Gastrocnemius medialis (tissue), 4 donors: ENCODE data around the gene C13orf42. TPM values are rescaled to one million over a fixed set of nuclear protein-coding genes. Genes with fewer than 3 reads are reported as not detected.

Source experiments
- ATAC-seq, 2 donors: fragments of 150-250 bp; one replicate each; pipeline ENCODE4 v1.9.1; 2016
- DNase-seq, 2 donors: peaks; one replicate each; pipeline ENCODE4 v3.0.0-alpha.2; 2019
- H3K27ac ChIP-seq, 4 donors: fragments of 200-600 bp; sonication (generic); 1 replicate in 1 of 4; 2 replicates in 3 of 4; pipeline ENCODE4 v1.5.1; 2016 to 2018; ENCODE audit warnings: mild to moderate bottlenecking in 2 of 4, moderate library complexity in 1 of 4
- H3K27me3 ChIP-seq, 3 donors: fragments of 200-600 bp; sonication (generic) in 2 of 3; 1 replicate in 1 of 3; 2 replicates in 2 of 3; pipeline versions ENCODE4 v1.5.1 to v1.6.0; 2016 to 2019; ENCODE audit warnings: mild to moderate bottlenecking in 1 of 3, moderate library complexity in 1 of 3
- H3K36me3 ChIP-seq, 2 donors: fragments of 200-600 bp; sonication (generic) in 1 of 2; one replicate each; pipeline ENCODE4 v1.5.1; 2017 to 2018
- H3K4me1 ChIP-seq, 2 donors: fragments of 200-600 bp; sonication (generic) in 1 of 2; one replicate each; pipeline ENCODE4 v1.5.1; 2016 to 2017; ENCODE audit warnings: mild to moderate bottlenecking in 2 of 2
- H3K4me3 ChIP-seq, 4 donors: fragments of 200-600 bp; sonication (generic) in 3 of 4; 1 replicate in 1 of 4; 2 replicates in 3 of 4; pipeline ENCODE4 v1.5.1; 2016 to 2019; ENCODE audit warnings: mild to moderate bottlenecking in 2 of 4
- H3K9me3 ChIP-seq, 3 donors: fragments of 200-600 bp; sonication (generic) in 2 of 3; 1 replicate in 1 of 3; 2 replicates in 2 of 3; pipeline ENCODE4 v1.5.1; 2016 to 2019
- CTCF ChIP-seq, 5 experiments: fragments of 450-650 bp in 3 of 5; fragments of 200-600 bp in 2 of 5; sonication (generic) in 2 of 5; IDR thresholded peaks in 4 of 5; conservative IDR thresholded peaks in 1 of 5; 1 replicate in 4 of 5; 2 replicates in 1 of 5; pipeline ENCODE4 v1.5.1; 2016 to 2019; ENCODE audit warnings: antibody characterized with exemption in 5 of 5, mild to moderate bottlenecking in 3 of 5, moderate library complexity in 3 of 5
- POLR2A ChIP-seq, 2 donors: fragments of 450-650 bp; IDR thresholded peaks; one replicate each; pipeline ENCODE4 v1.6.1; 2017; ENCODE audit warnings: antibody characterized with exemption in 2 of 2, mild to moderate bottlenecking in 2 of 2, moderate library complexity in 2 of 2
- in situ Hi-C, 4 donors: fragments of 200-750 bp; cut with MboI; loops; one replicate each; pipeline versions ENCODE4 v1.15.0 to v1.8.0; 2017; ENCODE audit warnings: low sequenced_read_pairs in 4 of 4
- intact Hi-C: fragments of 100-400 bp; cut with DNase I; formaldehyde crosslinking; loops from one replicate; pipeline ENCODE4 v1.15.1; 2023; ENCODE audit warnings: low total_unique reads
- total RNA-seq, 4 donors: library from RNA; depleted of rRNA; stranded (reverse); fragments of >200 nt; gene quantifications; one replicate each; pipeline versions ENCODE4 v1.1.0 to v1.2.3, GENCODE V29; 2016

C13orf42 gene
- total RNA-seq, 4 donors from 2014 or later, result not detected

- no peaks in the 10 kb centered on the region for H3K4me1 ChIP-seq
- H3K27me3 ChIP-seq, result no peaks in the 10 kb centered on the region
- H3K36me3 ChIP-seq, result no peaks in the 10 kb centered on the region
- no peak for DNase-seq
- H3K27ac ChIP-seq, result no peak overlapping the region
- no peaks in the 10 kb centered on the region for H3K9me3 ChIP-seq
- TF ChIP-seq POLR2A (IDR thresholded peaks at IDR 0.05), result no peak
- TF ChIP-seq CTCF (IDR thresholded peaks at IDR 0.05 in 4 of 5, conservative IDR thresholded peaks at IDR 0.05 in 1 of 5), result no peak
- intact Hi-C loops (no loop called here), in situ Hi-C loops (no loop called here)
- no peak for ATAC-seq
- H3K4me3 ChIP-seq, result no peak overlapping the region
These were observed 66.9 kb downstream of the C13orf42 start for GRCh38 chr13:51044023-51044665.

GRCh38 chr13:51043310-51043709 lies 67.8 kb downstream of the C13orf42 start:
- DNase-seq (no peak), ATAC-seq (no peak)
- no peaks in the 10 kb centered on the region for H3K9me3 ChIP-seq
- no peak overlapping the region for H3K27ac ChIP-seq
- no peaks in the 10 kb centered on the region for H3K36me3 ChIP-seq
- H3K4me3 ChIP-seq, result no peak overlapping the region
- no peaks in the 10 kb centered on the region for H3K27me3 ChIP-seq
- intact Hi-C loops (no loop called here), in situ Hi-C loops (no loop called here)
- TF ChIP-seq CTCF (IDR thresholded peaks at IDR 0.05 in 4 of 5, conservative IDR thresholded peaks at IDR 0.05 in 1 of 5), result no peak
- no peak for TF ChIP-seq POLR2A (IDR thresholded peaks at IDR 0.05)
- H3K4me1 ChIP-seq, result no peaks in the 10 kb centered on the region

GRCh38 chr13:51041710-51042109 lies 69.4 kb downstream of the C13orf42 start:
- H3K27me3 ChIP-seq, result no peaks in the 10 kb centered on the region
- intact Hi-C loops (no loop called here), in situ Hi-C loops (no loop called here)
- no peaks in the 10 kb centered on the region for H3K9me3 ChIP-seq
- H3K4me3 ChIP-seq, result no peak overlapping the region
- DNase-seq, result no peak
- TF ChIP-seq CTCF (IDR thresholded peaks at IDR 0.05 in 4 of 5, conservative IDR thresholded peaks at IDR 0.05 in 1 of 5), result no peak
- no peak for TF ChIP-seq POLR2A (IDR thresholded peaks at IDR 0.05)
- H3K36me3 ChIP-seq, result no peaks in the 10 kb centered on the region
- H3K27ac ChIP-seq, result no peak overlapping the region
- ATAC-seq, result no peak
- no peaks in the 10 kb centered on the region for H3K4me1 ChIP-seq

GRCh38 chr13:51041126-51041525 lies 69.9 kb downstream of the C13orf42 start:
- no peaks in the 10 kb centered on the region for H3K4me1 ChIP-seq

More at GRCh38 chr13:51041126-51041525, 69.9 kb downstream of the C13orf42 start:
- Histone ChIP-seq H3K27ac (no peak overlapping the region), H3K36me3 (no peaks in the 10 kb centered on the region), H3K27me3 (no peaks in the 10 kb centered on the region), H3K4me3 (no peak overlapping the region), H3K9me3 (no peaks in the 10 kb centered on the region)
- DNase-seq, result no peak
- ATAC-seq, result no peak
- TF ChIP-seq CTCF (IDR thresholded peaks at IDR 0.05 in 4 of 5, conservative IDR thresholded peaks at IDR 0.05 in 1 of 5) (no peak), POLR2A (IDR thresholded peaks at IDR 0.05) (no peak)
- intact Hi-C loops (no loop called here), in situ Hi-C loops (no loop called here)
